HepG2 (cell line): ENCODE measurements around the gene PTX4. TPM values are rescaled to one million over a fixed set of nuclear protein-coding genes. Genes with fewer than 3 reads are reported as not detected.

Source experiments
- DNMT3B ChIP-seq: conservative IDR thresholded peaks from 2 replicates; pipeline ENCODE4 v1.6.1; 2016; ENCODE audit warnings: missing biosample characterization, control low read depth
- STAG1 ChIP-seq: sonication (generic); formaldehyde crosslinking; IDR thresholded peaks from 2 replicates; pipeline ENCODE4 v1.4.0; 2020; ENCODE audit warnings: missing genetic modification reagents
- U2AF1 ChIP-seq: fragments of 200-400 bp; formaldehyde crosslinking; optimal IDR thresholded peaks from 2 replicates; pipeline ENCODE3; 2017; ENCODE audit warnings: mild to moderate bottlenecking, low read depth, low read length
- ZNF468 ChIP-seq: sonication (generic); formaldehyde crosslinking; IDR thresholded peaks from 2 replicates; pipeline ENCODE4 v1.8.0; 2022; ENCODE audit warnings: mild to moderate bottlenecking, moderate library complexity, missing genetic modification reagents
- polyA plus RNA-seq, 8 experiments: library from polyadenylated mRNA; depleted of rRNA in 3 of 8; stranded (reverse) in 7 of 8; unstranded in 1 of 8; fragments of >200 nt; fragmentation: Illumina TruSeq in 4 of 8; extraction: Trizol in 4 of 8; gene quantifications; 2 replicates each; pipeline versions ENCODE4 v1.2.1 to v1.2.3, GENCODE V29; 2011 to 2016; ENCODE audit warnings: low read depth in 4 of 8, missing spikeins in 1 of 8, mixed read lengths in 1 of 8; ENCODE audit not compliant: insufficient read depth in 1 of 8
- total RNA-seq, 5 experiments: library from RNA; depleted of rRNA; stranded (reverse); fragments of >200 nt; fragmentation: Illumina TruSeq; extraction: Trizol; gene quantifications; 2 replicates each; pipeline ENCODE4 v1.2.3, GENCODE V29; 2016; ENCODE audit warnings: low read depth in 1 of 5
- TF ChIP-seq, protein P1 (sequence below), 2 experiments: fragments of 450-650 bp in 1 of 2; sonication (generic) in 1 of 2; formaldehyde crosslinking in 1 of 2; IDR thresholded peaks; 2 replicates each; pipeline versions ENCODE4 v1.6.1 to v1.8.0; 2016 to 2022; ENCODE audit warnings: antibody characterized with exemption in 1 of 2, mild to moderate bottlenecking in 1 of 2, missing genetic modification reagents in 1 of 2

The PTX4 gene
- total and polyA plus RNA-seq, 2 of the 13 experiments (the other 11 are each of a cell fraction or from before 2014, with no cell fraction given), result 0.04 TPM; not detected in 1

DNA sequence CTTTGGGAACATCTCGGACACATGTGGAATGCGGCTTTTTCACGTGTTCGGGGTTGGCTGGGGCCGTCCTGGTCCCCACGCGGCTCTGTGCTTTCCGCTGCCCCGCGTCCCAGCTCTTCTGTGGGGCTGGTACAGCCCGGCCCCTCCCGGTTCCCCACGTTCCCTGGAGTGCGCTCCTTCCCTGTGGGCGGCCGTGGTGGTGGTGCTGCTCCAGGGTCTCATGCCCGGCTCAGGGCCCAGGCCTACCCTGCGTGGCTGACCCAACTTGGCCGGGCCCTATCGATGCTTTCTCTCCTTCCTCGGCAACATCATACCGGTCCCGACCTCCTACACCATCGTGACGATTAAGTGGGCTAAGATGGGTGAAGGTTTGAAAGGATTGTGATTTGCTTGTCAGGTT lies 7.7 kb upstream of the PTX4 start (continued):
- TF ChIP-seq, protein P1, sequence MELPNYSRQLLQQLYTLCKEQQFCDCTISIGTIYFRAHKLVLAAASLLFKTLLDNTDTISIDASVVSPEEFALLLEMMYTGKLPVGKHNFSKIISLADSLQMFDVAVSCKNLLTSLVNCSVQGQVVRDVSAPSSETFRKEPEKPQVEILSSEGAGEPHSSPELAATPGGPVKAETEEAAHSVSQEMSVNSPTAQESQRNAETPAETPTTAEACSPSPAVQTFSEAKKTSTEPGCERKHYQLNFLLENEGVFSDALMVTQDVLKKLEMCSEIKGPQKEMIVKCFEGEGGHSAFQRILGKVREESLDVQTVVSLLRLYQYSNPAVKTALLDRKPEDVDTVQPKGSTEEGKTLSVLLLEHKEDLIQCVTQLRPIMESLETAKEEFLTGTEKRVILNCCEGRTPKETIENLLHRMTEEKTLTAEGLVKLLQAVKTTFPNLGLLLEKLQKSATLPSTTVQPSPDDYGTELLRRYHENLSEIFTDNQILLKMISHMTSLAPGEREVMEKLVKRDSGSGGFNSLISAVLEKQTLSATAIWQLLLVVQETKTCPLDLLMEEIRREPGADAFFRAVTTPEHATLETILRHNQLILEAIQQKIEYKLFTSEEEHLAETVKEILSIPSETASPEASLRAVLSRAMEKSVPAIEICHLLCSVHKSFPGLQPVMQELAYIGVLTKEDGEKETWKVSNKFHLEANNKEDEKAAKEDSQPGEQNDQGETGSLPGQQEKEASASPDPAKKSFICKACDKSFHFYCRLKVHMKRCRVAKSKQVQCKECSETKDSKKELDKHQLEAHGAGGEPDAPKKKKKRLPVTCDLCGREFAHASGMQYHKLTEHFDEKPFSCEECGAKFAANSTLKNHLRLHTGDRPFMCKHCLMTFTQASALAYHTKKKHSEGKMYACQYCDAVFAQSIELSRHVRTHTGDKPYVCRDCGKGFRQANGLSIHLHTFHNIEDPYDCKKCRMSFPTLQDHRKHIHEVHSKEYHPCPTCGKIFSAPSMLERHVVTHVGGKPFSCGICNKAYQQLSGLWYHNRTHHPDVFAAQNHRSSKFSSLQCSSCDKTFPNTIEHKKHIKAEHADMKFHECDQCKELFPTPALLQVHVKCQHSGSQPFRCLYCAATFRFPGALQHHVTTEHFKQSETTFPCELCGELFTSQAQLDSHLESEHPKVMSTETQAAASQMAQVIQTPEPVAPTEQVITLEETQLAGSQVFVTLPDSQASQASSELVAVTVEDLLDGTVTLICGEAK (IDR thresholded peaks at IDR 0.05), result no peak
- TF ChIP-seq, protein P1 (CRISPR knock-in tag; IDR thresholded peaks at IDR 0.05), result no peak
- TF ChIP-seq STAG1 (CRISPR knock-in tag), result no peak
- no peak for TF ChIP-seq U2AF1
- TF ChIP-seq ZNF468 (CRISPR knock-in tag), result no peak
- no peak for TF ChIP-seq DNMT3B (CRISPR knock-in tag)
